Stimulated activated CD4-positive, alpha-beta T cell treated with anti-CD3 and anti-CD28 coated beads, Interleukin-2, amount 100 ng/mL, for 4 hours (primary cell): ENCODE results near the gene PIP4K2A.
"Not testable (repeated sequence)": the region's sequence is repeated elsewhere in the genome, so short reads cannot be mapped to it uniquely, and the experiment has no call there.

Experiments used
- DNase-seq: peaks from one replicate; pipeline ENCODE4 v3.0.0-alpha.2; 2020; ENCODE audit warnings: low read depth

The PIP4K2A gene

GRCh38 chr10:22714479-22715289 is at the start of gene PIP4K2A:
PIP4K2A (minus strand) TSS chr10:22714578; CDS start chr10:22714326, 252 bp downstream.
- peak; percentile 61 for DNase-seq

- DNase-seq, result no peak
These were observed 47.3 kb upstream of the PIP4K2A start for GRCh38 chr10:22761569-22762220.

DNA sequence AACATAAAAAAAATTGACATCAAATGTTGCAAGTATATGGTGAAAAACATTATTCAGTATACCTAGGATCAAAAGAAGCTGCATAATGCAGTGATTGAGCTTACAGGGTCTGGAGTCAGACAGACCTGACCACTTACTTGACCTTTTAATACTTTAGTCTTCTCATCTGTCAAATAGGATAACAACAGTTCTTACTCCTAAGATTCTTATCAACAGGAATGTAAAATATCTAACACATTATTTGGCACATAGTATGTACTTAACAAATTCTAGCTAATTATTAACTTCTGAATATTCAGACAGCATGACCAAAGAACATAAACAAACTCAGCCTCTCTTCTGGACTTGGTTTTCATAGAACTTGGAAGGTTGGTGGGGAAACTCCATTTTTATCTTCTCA is 45.6 kb upstream of the PIP4K2A start:
- no peak for DNase-seq

GRCh38 chr10:22758867-22759266 is 44.5 kb upstream of the PIP4K2A start:
- DNase-seq, result no peak

DNA sequence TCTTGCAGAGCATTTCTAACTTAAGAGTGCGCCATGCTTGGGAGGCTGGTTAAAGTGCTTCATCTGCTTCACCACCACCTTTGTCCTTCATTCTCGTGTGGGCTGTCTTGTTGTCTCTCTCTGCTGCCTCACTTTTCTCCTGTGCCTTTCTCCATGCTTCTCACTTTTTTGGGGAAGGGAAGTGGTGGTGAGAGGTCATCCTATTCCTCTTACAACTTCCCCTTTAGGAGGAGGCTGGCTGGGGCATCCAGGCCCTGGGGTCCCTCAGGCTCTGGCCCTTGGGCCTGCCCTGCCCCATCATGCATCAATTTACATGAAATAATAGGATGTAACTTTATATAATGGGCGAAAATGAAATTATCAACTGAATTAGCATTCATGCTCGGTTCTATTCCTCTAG is 39.9 kb upstream of the PIP4K2A start:
- DNase-seq, result no peak

- no peak for DNase-seq
These were observed 39.4 kb upstream of the PIP4K2A start for GRCh38 chr10:22753786-22754185.

DNA sequence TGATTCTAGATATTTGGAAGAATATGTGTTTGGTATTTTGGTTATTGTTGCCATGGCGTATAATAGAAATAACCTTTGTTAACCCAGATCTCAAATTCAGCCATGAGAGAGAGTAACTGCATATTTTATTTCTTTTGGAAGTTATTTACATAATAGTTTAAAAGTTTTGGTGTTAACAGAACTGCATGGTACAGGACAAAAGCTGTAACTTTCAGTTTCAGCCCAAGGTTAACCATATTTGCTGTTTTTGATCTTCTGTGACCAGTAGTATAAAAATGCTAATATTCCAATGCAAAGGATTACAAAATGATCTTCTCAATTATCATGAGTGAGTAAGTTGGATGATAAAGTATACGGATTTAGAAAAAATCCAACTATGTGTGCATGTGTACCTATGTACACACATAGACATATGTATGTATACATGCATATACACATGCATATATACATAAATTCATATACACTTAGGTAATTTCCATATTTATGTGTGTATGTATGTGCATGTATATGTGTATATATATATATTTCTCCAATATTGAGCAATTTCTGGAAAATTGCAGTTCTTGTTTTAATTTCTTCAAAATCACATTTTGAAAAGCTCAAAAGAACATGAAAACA is 38.0 kb upstream of the PIP4K2A start:
- DNase-seq, result no peak

GRCh38 chr10:22750131-22750530 is 35.8 kb upstream of the PIP4K2A start:
- no peak for DNase-seq

DNA sequence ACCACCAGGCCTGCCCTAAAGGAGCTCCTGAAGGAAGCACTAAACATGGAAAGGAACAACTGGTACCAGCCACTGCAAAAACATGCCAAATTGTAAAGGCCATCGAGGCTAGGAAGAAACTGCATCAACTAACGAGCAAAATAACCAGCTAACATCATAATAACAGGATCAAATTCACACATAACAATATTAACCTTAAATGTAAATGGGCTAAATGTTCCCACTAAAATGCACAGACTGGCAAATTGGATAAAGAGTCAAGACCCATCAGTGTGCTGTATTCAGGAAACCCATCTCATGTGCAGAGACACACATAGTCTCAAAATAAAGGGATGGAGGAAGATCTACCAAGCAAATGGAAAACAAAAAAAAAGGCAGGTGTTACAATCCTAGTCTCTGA is 30.5 kb upstream of the PIP4K2A start:
- not testable (repeated sequence) for DNase-seq

GRCh38 chr10:22742678-22743077 is 28.3 kb upstream of the PIP4K2A start:
- no peak for DNase-seq

GRCh38 chr10:22741631-22742030 is 27.3 kb upstream of the PIP4K2A start:
- not testable (repeated sequence) for DNase-seq

GRCh38 chr10:22740180-22740579 is 25.8 kb upstream of the PIP4K2A start:
- no peak for DNase-seq

DNA sequence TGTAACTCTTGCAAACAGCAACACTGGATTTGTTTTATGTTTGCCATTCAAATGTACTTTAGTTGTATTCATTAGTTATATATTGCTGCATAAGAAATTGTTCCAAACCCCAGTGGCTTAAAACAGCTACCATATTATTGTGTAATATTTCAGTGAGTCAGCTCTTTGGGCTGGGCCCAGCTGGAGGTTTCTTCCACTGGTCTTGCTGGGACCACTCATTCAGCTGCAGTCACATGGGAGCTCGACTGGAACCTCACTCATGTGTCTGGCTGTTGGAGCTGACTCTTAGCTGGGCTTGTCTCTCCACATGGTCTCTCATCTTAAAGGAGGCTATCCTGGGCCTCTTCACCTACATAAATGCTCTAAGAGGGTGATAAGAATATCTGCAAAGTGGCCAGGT is 23.2 kb upstream of the PIP4K2A start:
- DNase-seq, result no peak

DNA sequence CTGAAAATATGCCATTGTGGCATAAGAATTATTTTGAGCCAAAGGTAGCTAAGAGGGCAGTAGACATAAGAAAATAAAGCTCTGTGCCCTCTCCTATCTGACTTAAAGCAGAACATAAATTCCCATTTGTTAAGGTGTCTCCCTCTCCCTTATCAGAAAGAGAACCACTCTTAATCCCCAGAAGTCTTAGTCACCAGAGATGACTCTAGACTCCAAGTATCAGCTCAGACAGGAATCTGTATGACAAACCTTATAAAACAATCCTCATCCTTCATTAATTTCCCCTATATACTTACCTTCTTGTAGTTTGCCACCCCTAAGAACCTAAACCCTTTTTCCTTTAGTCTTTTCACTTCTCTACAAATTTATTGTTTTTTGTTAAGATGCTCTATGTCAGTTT is 21.8 kb upstream of the PIP4K2A start:
- no peak for DNase-seq

- no peak for DNase-seq
These were observed 19.6 kb upstream of the PIP4K2A start for GRCh38 chr10:22733992-22734391.

DNA sequence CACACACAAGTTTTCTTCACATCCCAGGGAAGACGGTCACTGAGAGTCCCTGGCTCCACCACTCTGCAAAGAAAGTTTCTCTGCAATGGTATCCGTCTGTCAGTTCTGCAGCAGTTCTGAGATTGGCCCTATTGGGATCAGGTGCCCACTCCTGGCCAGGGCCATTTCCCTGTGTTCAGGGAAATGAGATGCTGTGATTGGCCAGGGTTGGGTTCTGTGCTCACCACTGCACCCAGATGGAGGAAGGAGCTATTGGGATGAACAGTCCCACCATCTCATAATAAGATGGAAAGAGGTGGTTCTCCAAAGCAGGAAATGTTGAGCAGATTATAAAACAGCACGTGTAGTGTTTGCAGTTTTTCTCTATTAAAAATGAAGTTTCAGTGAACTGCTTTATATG is 13.3 kb upstream of the PIP4K2A start:
- DNase-seq, result no peak

DNA sequence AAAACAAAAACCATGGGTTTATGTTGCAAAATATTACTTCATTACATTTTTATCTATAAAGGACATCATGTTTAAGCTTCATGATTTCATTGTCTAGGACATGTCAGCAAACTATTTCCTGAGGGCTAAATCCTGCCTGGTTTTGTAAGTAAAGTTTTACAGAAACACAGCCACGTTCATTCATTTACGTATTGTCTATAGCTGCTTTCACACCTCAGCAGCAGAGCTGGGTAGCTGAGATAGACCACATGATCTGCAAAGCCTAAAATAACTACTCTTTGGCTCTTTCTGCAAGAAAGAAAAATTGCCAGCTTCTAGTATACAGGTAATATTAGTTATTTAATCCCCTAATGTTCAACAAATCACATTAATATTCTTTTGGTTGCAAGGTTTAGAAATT is 12.7 kb upstream of the PIP4K2A start:
- DNase-seq, result no peak

GRCh38 chr10:22724773-22725172 is 10.4 kb upstream of the PIP4K2A start:
- DNase-seq, result no peak

DNA sequence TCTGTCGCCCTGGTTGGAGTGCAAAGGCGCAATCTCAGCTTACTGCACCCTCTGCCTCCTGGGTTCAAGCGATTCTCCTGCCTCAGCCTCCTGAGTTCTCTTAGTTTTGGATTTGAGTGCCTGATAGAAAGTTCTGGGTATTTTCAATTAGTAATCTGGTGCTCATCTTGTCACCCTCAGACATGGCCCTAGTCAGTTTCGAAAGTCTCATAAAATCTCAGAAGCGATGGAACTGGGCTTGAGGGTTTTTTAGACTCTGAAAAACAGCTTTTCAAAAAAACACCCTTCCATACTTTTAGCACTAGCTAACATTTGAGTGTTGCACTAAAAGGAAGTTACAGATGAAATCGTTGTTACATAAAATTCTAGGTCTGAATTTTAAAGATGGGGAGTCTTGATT is 9.4 kb upstream of the PIP4K2A start:
- no peak for DNase-seq

- no peak for DNase-seq
These were observed 9.0 kb upstream of the PIP4K2A start for GRCh38 chr10:22723343-22723779.

GRCh38 chr10:22722626-22723169 is 8.3 kb upstream of the PIP4K2A start:
- no peak for DNase-seq

DNA sequence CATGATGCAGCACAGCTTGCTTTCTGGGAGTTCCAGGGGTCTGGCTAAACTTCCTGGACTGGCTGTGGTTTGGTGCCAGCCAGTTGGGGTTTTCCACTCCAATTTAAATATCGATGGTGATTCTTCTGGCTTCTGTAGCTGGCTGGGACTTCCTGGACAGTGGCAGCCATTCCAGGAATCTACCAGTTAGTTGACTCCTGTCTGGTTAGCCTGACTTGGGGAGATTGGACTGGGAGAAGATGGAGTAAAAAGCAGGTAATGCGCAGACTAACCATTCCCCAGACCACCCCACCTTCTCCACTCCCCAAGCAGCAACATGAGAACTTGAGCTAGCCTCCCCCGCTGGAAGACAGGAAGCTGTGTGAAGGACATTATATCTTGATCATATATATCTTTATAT is 6.3 kb upstream of the PIP4K2A start:
- no peak for DNase-seq
